Forelimb muscle (tissue), 1 donor: ENCODE measurements around the gene NAT9. TPM values are rescaled to one million over a fixed set of nuclear protein-coding genes. Genes with fewer than 3 reads are reported as not detected.

Source experiments
- DNase-seq: peaks from one replicate; pipeline ENCODE4 v3.0.0-alpha.2; 2013; ENCODE audit warnings: low read depth
- polyA plus RNA-seq: library from polyadenylated mRNA; unstranded; fragments of 120-200 nt; gene quantifications from one replicate; pipeline ENCODE4 v1.2.1, GENCODE V29; 2013; ENCODE audit not compliant: insufficient read length

NAT9 gene, protein sequence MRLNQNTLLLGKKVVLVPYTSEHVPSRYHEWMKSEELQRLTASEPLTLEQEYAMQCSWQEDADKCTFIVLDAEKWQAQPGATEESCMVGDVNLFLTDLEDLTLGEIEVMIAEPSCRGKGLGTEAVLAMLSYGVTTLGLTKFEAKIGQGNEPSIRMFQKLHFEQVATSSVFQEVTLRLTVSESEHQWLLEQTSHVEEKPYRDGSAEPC
- 37.5 TPM for polyA plus RNA-seq

DNA sequence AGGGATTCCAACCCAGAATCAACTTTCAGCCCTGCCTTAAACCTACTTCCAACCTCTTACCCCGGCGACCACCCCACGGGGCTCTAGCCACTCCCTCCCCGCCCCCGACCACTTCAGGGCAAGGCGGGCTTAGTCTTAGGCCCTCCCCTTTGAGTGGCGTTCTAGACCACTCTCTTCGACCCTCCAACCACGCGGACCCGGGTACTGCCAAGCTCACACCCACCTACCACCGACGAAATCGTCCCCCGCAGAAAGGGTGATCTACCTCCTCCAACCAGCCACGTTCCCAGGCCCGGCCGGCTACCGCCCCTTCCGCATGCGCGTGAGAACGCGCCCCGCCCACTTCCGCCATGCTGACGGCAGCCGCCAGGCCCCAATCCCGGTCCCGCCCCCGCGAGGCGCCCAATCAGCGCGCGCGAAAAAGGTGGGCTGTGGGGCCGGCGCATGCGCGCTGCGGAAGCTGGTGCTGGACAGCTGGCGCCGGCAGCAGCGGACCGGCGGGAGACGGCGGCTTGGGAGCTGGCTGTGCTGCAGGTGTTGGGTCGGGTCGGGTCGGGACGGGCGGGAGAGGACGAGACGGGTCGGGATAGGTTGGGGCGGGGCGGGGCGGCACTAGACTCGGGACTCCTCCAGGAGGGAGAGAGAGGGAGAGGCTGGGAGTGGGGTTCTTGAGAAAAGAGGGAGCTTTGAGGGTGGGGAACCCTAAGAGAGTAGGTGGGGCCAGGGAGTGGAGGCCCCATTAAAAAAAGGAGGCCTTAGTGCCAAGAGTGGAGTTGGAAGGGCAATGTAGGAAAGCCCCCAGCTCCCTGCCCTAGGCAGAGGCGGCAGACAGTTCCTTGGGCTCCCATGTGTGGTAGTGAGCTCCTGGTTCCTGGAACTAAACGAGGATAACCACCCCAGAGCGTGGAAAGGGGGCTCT, at the start of gene NAT9:
NAT9 (minus strand) TSS at position 302 of the 919 bp plus-strand sequence. CDS start 647 bp downstream, outside the sequence.
- DNase-seq = peak; percentile 90

- DNase-seq = no peak
Observed at GRCh38 chr17:74824961-74825627, 48.9 kb upstream of the NAT9 start.

GRCh38 chr17:74822939-74823367, 46.8 kb upstream of the NAT9 start:
- no peak for DNase-seq

- DNase-seq = no peak
Observed at GRCh38 chr17:74822335-74822938, 46.3 kb upstream of the NAT9 start.

GRCh38 chr17:74821655-74822334, 45.6 kb upstream of the NAT9 start:
- DNase-seq = no peak

- no peak for DNase-seq
Observed at GRCh38 chr17:74819801-74820436, 43.8 kb upstream of the NAT9 start.

DNA sequence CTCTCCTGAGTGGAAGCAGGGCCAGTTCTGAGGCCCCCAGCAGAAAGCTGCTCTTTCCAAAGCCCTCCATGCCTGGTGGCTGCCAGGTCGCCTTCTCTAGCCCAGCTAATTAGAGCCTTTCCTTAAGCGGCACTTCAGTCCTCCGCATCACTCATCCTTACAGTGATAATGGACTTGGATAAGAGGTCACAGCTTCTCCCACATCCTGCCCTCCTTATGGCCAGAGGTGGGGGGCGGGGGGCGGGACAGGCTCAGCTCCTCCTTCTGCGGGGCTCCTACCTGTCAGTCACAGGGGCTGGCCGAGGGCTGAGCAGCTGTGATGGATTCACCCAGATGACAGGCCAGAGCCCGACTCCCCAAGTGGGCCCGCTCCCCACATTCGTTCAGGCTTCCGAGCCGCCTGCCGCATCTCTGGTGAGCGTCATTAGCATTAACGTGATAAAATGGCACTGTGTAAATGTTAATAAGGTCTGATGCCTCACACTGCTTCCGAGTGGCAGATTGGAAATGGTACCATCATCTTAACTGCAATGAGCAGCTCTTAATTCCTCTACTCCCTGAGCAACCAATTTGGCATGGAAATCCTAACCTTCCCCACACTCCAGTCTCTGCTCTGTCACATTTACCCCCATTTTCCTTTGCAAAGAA, 42.3 kb upstream of the NAT9 start:
- no peak for DNase-seq

GRCh38 chr17:74816905-74817620, 40.9 kb upstream of the NAT9 start:
- no peak for DNase-seq

GRCh38 chr17:74815550-74816370, 39.6 kb upstream of the NAT9 start:
- no peak for DNase-seq

DNA sequence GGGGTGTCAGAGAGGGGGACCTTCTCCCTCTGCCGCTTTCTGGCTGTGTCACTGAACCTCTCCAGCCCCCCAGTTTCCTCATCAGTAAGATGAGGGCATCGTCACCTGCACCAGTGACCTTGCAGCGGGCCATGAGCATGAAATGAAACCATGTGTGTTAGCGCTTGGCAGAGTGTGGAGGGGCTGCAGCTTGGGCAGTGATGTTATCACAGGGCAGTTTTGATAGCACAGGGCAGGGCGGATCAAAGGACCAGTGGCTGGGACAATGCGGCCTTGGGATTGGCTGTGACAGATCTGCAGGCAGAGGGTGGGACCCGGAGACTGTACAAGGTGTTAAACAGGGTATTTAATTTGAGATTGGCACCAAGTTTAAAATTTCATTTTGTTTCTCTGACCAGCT, 38.9 kb upstream of the NAT9 start:
- no peak for DNase-seq

DNA sequence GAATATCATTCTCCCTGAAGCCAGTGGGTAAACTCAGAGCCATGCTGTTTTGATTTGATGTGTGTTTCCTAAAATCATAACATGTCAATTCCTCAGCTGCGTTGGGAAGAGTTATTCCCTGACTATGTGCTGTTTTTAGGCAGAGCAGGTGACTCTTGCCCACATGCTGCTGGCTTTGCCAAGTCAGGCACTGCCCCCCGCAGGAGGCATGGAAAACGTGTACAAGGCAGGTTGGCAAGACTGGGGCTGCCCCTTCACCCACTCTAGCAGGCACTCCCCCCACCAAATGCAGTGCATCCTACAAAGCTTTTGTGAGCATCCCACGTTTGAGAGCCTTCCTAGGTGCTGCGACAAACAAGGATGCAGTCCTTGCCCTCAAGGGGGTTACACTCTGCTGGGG, 38.3 kb upstream of the NAT9 start:
- DNase-seq = no peak

- DNase-seq = no peak
Observed at GRCh38 chr17:74812109-74813009, 36.2 kb upstream of the NAT9 start.

- DNase-seq = no peak
Observed at GRCh38 chr17:74810699-74811485, 34.7 kb upstream of the NAT9 start.

GRCh38 chr17:74808714-74809430, 32.7 kb upstream of the NAT9 start:
- DNase-seq = no peak

DNA sequence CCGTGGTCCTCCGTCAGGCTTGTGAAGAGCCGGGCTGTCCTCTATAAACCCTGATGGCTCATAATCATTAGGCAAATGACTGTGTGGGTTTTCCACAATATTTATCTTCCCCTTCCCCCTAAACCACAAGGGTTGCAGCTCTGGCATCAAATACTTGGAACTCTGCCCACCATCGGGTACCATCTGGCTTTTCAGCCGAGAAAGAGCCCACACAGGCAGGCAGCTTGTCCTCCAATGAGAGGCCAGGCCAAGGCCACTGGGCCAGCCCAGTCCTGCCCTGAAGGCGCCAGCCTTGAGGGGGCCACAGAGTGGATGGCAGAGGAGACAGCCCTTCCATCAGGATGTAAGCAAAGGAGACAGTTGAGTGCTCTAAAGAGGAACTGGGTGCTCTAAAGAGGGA, 31.8 kb upstream of the NAT9 start:
- DNase-seq = no peak

- DNase-seq = no peak
Observed at GRCh38 chr17:74807441-74807840, 31.3 kb upstream of the NAT9 start.
